Left lobe of liver (tissue), 2 donors: ENCODE measurements around the gene EXOC4. TPM values are rescaled to one million over a fixed set of nuclear protein-coding genes. Genes with fewer than 3 reads are reported as not detected.

Experiments used
- ATAC-seq: fragments of 200-7000 bp; cut with Tn5 transposase; one replicate; pipeline ENCODE4 v1.9.1; 2020; ENCODE audit warnings: mild to moderate bottlenecking, moderate library complexity
- DNase-seq: peaks from one replicate; pipeline ENCODE4 v3.0.0-alpha.2; 2020; ENCODE audit warnings: low spot score
- total RNA-seq: library from RNA; stranded (reverse); gene quantifications from one replicate; pipeline ENCODE4 v1.2.1, GENCODE V29; 2021
- donor health status: DM: no; HTN: no; CAD: no; lungs with moderate emphysema.
- donor health status: DM: no; HTN: yes; CAD: no.

The EXOC4 gene
- total RNA-seq, 1 donor from 2014 or later = 23.1 TPM

- no peak for DNase-seq
- ATAC-seq = no peak
Measured at GRCh38 chr7:133730360-133730759, 477.5 kb downstream of the EXOC4 start.

- no peak for DNase-seq
- no peak for ATAC-seq
Measured at GRCh38 chr7:133733401-133733800, 480.5 kb downstream of the EXOC4 start.

GRCh38 chr7:133735222-133735621 is 482.3 kb downstream of the EXOC4 start:
- no peak for ATAC-seq

GRCh38 chr7:133739817-133740216 is 486.9 kb downstream of the EXOC4 start:
- ATAC-seq = no peak
- DNase-seq = no peak

More at GRCh38 chr7:133735222-133735621, 482.3 kb downstream of the EXOC4 start:
- no peak for DNase-seq

GRCh38 chr7:133741078-133741477 is 488.2 kb downstream of the EXOC4 start:
- no peak for DNase-seq

GRCh38 chr7:133741703-133742102 is 488.8 kb downstream of the EXOC4 start:
- DNase-seq (no peak), ATAC-seq (no peak)

More at GRCh38 chr7:133741078-133741477, 488.2 kb downstream of the EXOC4 start:
- no peak for ATAC-seq

GRCh38 chr7:133742709-133743538 is 490.0 kb downstream of the EXOC4 start:
- no peak for ATAC-seq
- DNase-seq = no peak

- ATAC-seq = no peak
- no peak for DNase-seq
Measured at GRCh38 chr7:133744451-133744850, 491.6 kb downstream of the EXOC4 start.

- no peak for ATAC-seq
Measured at GRCh38 chr7:133746305-133746704, 493.4 kb downstream of the EXOC4 start.

GRCh38 chr7:133746847-133747246 is 494.0 kb downstream of the EXOC4 start:
- ATAC-seq = no peak

More at GRCh38 chr7:133746305-133746704, 493.4 kb downstream of the EXOC4 start:
- DNase-seq = no peak

GRCh38 chr7:133748443-133749407 is 495.8 kb downstream of the EXOC4 start:
- ATAC-seq (no peak), DNase-seq (no peak)

More at GRCh38 chr7:133746847-133747246, 494.0 kb downstream of the EXOC4 start:
- DNase-seq = no peak

GRCh38 chr7:133750287-133750686 is 497.4 kb downstream of the EXOC4 start:
- DNase-seq = no peak
- ATAC-seq = no peak

GRCh38 chr7:133751079-133751478 is 498.2 kb downstream of the EXOC4 start:
- no peak for DNase-seq
- ATAC-seq = no peak

- DNase-seq (no peak), ATAC-seq (no peak)
Measured at GRCh38 chr7:133753513-133753912, 500.6 kb downstream of the EXOC4 start.

- no peak for ATAC-seq
- no peak for DNase-seq
Measured at GRCh38 chr7:133754708-133755107, 501.8 kb downstream of the EXOC4 start.

- DNase-seq = no peak
- no peak for ATAC-seq
Measured at GRCh38 chr7:133755901-133756300, 503.0 kb downstream of the EXOC4 start.

GRCh38 chr7:133761443-133761842 is 508.6 kb downstream of the EXOC4 start:
- ATAC-seq (no peak), DNase-seq (no peak)

- DNase-seq = no peak
- ATAC-seq = no peak
Measured at GRCh38 chr7:133763076-133763640, 510.3 kb downstream of the EXOC4 start.

- ATAC-seq (no peak), DNase-seq (no peak)
Measured at GRCh38 chr7:133769668-133770067, 516.8 kb downstream of the EXOC4 start.

GRCh38 chr7:133770863-133771492 is 518.1 kb downstream of the EXOC4 start:
- ATAC-seq (no peak), DNase-seq (no peak)
